HepG2 (cell line): ENCODE data around the gene FANCE. TPM values are rescaled to one million over a fixed set of nuclear protein-coding genes. Genes with fewer than 3 reads are reported as not detected.

ENCODE experiments used
- ATAC-seq: fragments of 200-7000 bp; cut with Tn5 transposase; 3 replicates; pipeline ENCODE4 v1.9.1; 2020; ENCODE audit warnings: mild to moderate bottlenecking, moderate library complexity
- BruUV-seq: library from RNA; stranded (reverse); fragments of 400-500 nt; replicated peaks from 2 replicates; lab custom pipeline; 2021; lab: Mats Ljungman, UMichigan
- CTCF ChIA-PET: fragments of 300-600 bp; formaldehyde crosslinking; extraction: SDS; loops from one replicate; lab custom pipeline; 2021; ENCODE audit warnings: low total read pairs, inconsistent platforms, low intra/inter-chr PET ratio; lab: Yijun Ruan, JAX
- POLR2A ChIA-PET: fragments of 350-600 bp; sonication (Branson Sonifier 250); formaldehyde crosslinking; loops from one replicate; lab custom pipeline; 2020; ENCODE audit warnings: antibody characterized with exemption, inconsistent platforms; lab: Yijun Ruan, JAX
- DNase-seq: peaks from one replicate; pipeline ENCODE4 v3.0.0-alpha.2; 2015; ENCODE audit warnings: low spot score
- FAIRE-seq: peaks from 3 replicates; lab custom pipeline; 2011; peaks lifted over from hg19 to GRCh38; lab: Jason Lieb, UNC
- H2AFZ ChIP-seq: one replicate; pipeline ENCODE4 v1.6.1; 2011; ENCODE audit warnings: low read length, inconsistent platforms
- H3K27ac ChIP-seq: fragments of 300-600 bp; 3 replicates; pipeline ENCODE4 v1.8.0; 2011; ENCODE audit warnings: mixed run types, mild to moderate bottlenecking, mixed read lengths, low read length, inconsistent platforms; ENCODE audit not compliant: insufficient read depth; ENCODE audit errors: extremely low read length
- H3K27me3 ChIP-seq, 2 experiments: fragments of 200-600 bp in 1 of 2; 2 replicates in 1 of 2; 3 replicates in 1 of 2; pipeline versions ENCODE4 v1.6.0 to v1.8.0; 2011; ENCODE audit warnings: low read length in 2 of 2, mild to moderate bottlenecking in 2 of 2, moderate library complexity in 2 of 2, inconsistent platforms in 1 of 2; ENCODE audit not compliant: insufficient read depth in 2 of 2, control insufficient read depth in 1 of 2
- H3K36me3 ChIP-seq, 2 experiments: fragments of 200-600 bp in 1 of 2; replicated peaks in 1 of 2; 2 replicates in 1 of 2; 3 replicates in 1 of 2; pipeline versions ENCODE4 v1.5.1 to v1.8.0; 2011; ENCODE audit warnings: low read length in 2 of 2, inconsistent platforms in 1 of 2; ENCODE audit not compliant: insufficient read depth in 2 of 2, control insufficient read depth in 1 of 2
- H3K4me1 ChIP-seq: 2 replicates; pipeline ENCODE4 v1.5.1; 2012; ENCODE audit warnings: low read length, inconsistent platforms; ENCODE audit not compliant: insufficient read depth
- H3K4me2 ChIP-seq: 2 replicates; pipeline ENCODE4 v1.6.0; 2011; ENCODE audit warnings: low read depth, low read length, inconsistent platforms
- H3K4me3 ChIP-seq, 3 experiments: fragments of 200-600 bp in 1 of 3; sonication (generic), shearing (Covaris generic) in 1 of 3; replicated peaks in 1 of 3; 2 replicates each; pipeline ENCODE4 v1.5.1; 2011 to 2016; ENCODE audit warnings: low read length in 3 of 3, inconsistent platforms in 2 of 3, low read depth in 2 of 3, mild to moderate bottlenecking in 2 of 3, control low read depth in 1 of 3, mixed read lengths in 1 of 3; ENCODE audit not compliant: insufficient read depth in 1 of 3
- H3K79me2 ChIP-seq: one replicate; pipeline ENCODE4 v1.6.1; 2011; ENCODE audit warnings: low read length, inconsistent platforms; ENCODE audit not compliant: insufficient read depth
- H3K9ac ChIP-seq: 2 replicates; pipeline ENCODE4 v1.6.0; 2011; ENCODE audit warnings: mild to moderate bottlenecking, low read depth, low read length, inconsistent platforms; ENCODE audit not compliant: insufficient read depth
- H3K9me3 ChIP-seq: 2 replicates; pipeline ENCODE4 v1.5.1; 2012; ENCODE audit warnings: mild to moderate bottlenecking, low read length
- H4K20me1 ChIP-seq: 2 replicates; pipeline ENCODE4 v1.6.0; 2011; ENCODE audit warnings: inconsistent platforms, mild to moderate bottlenecking, low read length, moderate library complexity; ENCODE audit not compliant: insufficient read depth
- FIP1L1 ChIP-seq: fragments of 200-400 bp; formaldehyde crosslinking; IDR thresholded peaks from 2 replicates; pipeline ENCODE4 v1.6.1; 2018; ENCODE audit warnings: low read depth, mild to moderate bottlenecking, low read length, moderate library complexity, borderline replicate concordance; ENCODE audit not compliant: insufficient read depth
- ZNF562 ChIP-seq: sonication (generic); formaldehyde crosslinking; IDR thresholded peaks from 2 replicates; pipeline ENCODE4 v1.8.0; 2022; ENCODE audit warnings: missing genetic modification reagents, borderline replicate concordance
- WGBS: methylation state at CpG from one replicate; pipeline ENCODE4 v1.1.6; 2017; ENCODE audit warnings: low lambda C conversion rate; 5-methylcytosine and 5-hydroxymethylcytosine counted together
- in situ Hi-C: cut with HindIII; loops from 2 replicates; pipeline ENCODE4 v1.10.0; 2017; ENCODE audit warnings: low pct_unique_long_range_greater_than_20kb; ENCODE audit not compliant: extremely low pct_ligation_motif_present
- intact Hi-C: fragments of 100-400 bp; cut with micrococcal nuclease; formaldehyde crosslinking; loops from one replicate; pipeline ENCODE4 v1.10.0; 2022; ENCODE audit not compliant: unreplicated experiment
- polyA plus RNA-seq, 8 experiments: library from polyadenylated mRNA; depleted of rRNA in 3 of 8; stranded (reverse) in 7 of 8; unstranded in 1 of 8; fragments of >200 nt; fragmentation: Illumina TruSeq in 4 of 8; extraction: Trizol in 4 of 8; gene quantifications; 2 replicates each; pipeline versions ENCODE4 v1.2.1 to v1.2.3, GENCODE V29; 2011 to 2016; ENCODE audit warnings: low read depth in 4 of 8, missing spikeins in 1 of 8, mixed read lengths in 1 of 8; ENCODE audit not compliant: insufficient read depth in 1 of 8
- total RNA-seq, 5 experiments: library from RNA; depleted of rRNA; stranded (reverse); fragments of >200 nt; fragmentation: Illumina TruSeq; extraction: Trizol; gene quantifications; 2 replicates each; pipeline ENCODE4 v1.2.3, GENCODE V29; 2016; ENCODE audit warnings: low read depth in 1 of 5
- TF ChIP-seq, protein P1 (sequence below): sonication (generic); formaldehyde crosslinking; IDR thresholded peaks from 2 replicates; pipeline ENCODE4 v1.8.0; 2022; ENCODE audit warnings: missing genetic modification reagents, low read depth, mild to moderate bottlenecking, borderline replicate concordance
- TF ChIP-seq, protein P2 (sequence below): sonication (generic); formaldehyde crosslinking; IDR thresholded peaks from 2 replicates; pipeline ENCODE4 v1.4.0; 2020; ENCODE audit warnings: missing genetic modification reagents
- TF ChIP-seq, protein P3 (sequence below): sonication (generic); formaldehyde crosslinking; IDR thresholded peaks from 2 replicates; pipeline ENCODE4 v1.8.0; 2022; ENCODE audit warnings: mild to moderate bottlenecking, missing genetic modification reagents, borderline replicate concordance
- TF ChIP-seq, protein P4 (sequence below): sonication (generic); formaldehyde crosslinking; conservative IDR thresholded peaks from 2 replicates; pipeline ENCODE4 v1.8.0; 2022; ENCODE audit warnings: missing genetic modification reagents
- TF ChIP-seq, protein P5 (sequence below): sonication (generic); formaldehyde crosslinking; IDR thresholded peaks from 2 replicates; pipeline ENCODE4 v1.5.0; 2020; ENCODE audit warnings: missing genetic modification reagents, mild to moderate bottlenecking, borderline replicate concordance
- TF ChIP-seq, protein P6 (sequence below): sonication (generic); formaldehyde crosslinking; IDR thresholded peaks from 2 replicates; pipeline ENCODE4 v1.4.0; 2020; ENCODE audit warnings: missing genetic modification reagents, borderline replicate concordance

Gene FANCE
- total and polyA plus RNA-seq, 2 of the 13 experiments (the other 11 are each of a cell fraction or from before 2014, with no cell fraction given), result 7.1 to 11.2 TPM

DNA sequence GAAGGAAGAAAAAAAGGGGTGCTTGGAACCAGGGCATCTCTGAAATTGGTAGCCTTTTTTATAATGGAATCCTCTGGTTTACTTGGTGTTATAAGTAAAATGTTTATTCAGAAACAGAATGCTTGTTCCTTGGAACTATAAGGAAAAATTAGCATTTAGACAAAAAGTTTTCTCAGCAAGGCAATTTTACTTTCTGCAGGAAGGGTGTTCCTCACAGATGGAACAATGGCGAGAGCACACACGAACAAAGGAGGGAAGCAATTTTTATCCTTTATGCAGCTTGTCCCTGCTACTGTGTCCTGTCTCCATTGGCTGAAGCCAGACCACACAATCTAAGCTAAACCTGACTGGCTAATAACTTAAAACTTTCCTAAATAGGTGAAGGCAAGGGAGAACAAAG, 22.7 kb upstream of the FANCE start:
- DNase-seq (no peak), FAIRE-seq (no peak), ATAC-seq (no peak)
- POLR2A ChIA-PET, result interaction anchor here (1.0 to 1.5 kb wide), 2 partner anchors 9 to 58 kb away, joined by 3 to 5 read pairs; no protein-coding TSS in a partner anchor
- peaks cover 0 to 3% of the 10 kb centered on the region in 2 experiments; a peak in 1 of 5 replicates for H3K36me3 ChIP-seq
- intact Hi-C loops (no loop called here), in situ Hi-C loops (no loop called here)
- BruUV-seq, result no TSS peak
- peaks cover 9% of the 10 kb centered on the region for H3K9me3 ChIP-seq
- WGBS, result 97% methylated on average over 2 of the region's 2 CpGs
- CTCF ChIA-PET, result no interaction called here
- H3K4me1 ChIP-seq, result peaks cover 35% of the 10 kb centered on the region
- no peak overlapping the region for H3K27ac ChIP-seq
- no peak overlapping the region for H2AFZ ChIP-seq
- H3K27me3 ChIP-seq, result 0 out of 5 replicates have a peak, but pooled peaks cover 0 to 3% of the 10 kb centered on the region in 2 experiments
- H4K20me1 ChIP-seq, result no peaks in the 10 kb centered on the region
- H3K79me2 ChIP-seq, result no peaks in the 10 kb centered on the region
- H3K9ac ChIP-seq, result no peak overlapping the region
- TF ChIP-seq, protein P1, sequence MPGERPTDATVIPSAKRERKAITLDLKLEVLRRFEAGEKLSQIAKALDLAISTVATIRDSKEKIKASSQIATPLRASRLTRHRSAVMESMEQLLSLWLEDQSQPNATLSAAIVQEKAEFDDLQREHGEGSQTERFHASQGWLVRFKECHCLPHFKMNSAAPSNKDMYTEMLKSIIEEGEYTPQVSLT (CRISPR knock-in tag), result no peak
- TF ChIP-seq ZNF562, result peak; percentile 83; the same call in 1 of the 2 replicates
- TF ChIP-seq, protein P2, sequence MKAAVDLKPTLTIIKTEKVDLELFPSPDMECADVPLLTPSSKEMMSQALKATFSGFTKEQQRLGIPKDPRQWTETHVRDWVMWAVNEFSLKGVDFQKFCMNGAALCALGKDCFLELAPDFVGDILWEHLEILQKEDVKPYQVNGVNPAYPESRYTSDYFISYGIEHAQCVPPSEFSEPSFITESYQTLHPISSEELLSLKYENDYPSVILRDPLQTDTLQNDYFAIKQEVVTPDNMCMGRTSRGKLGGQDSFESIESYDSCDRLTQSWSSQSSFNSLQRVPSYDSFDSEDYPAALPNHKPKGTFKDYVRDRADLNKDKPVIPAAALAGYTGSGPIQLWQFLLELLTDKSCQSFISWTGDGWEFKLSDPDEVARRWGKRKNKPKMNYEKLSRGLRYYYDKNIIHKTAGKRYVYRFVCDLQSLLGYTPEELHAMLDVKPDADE (CRISPR knock-in tag), result no peak
- TF ChIP-seq, protein P3, sequence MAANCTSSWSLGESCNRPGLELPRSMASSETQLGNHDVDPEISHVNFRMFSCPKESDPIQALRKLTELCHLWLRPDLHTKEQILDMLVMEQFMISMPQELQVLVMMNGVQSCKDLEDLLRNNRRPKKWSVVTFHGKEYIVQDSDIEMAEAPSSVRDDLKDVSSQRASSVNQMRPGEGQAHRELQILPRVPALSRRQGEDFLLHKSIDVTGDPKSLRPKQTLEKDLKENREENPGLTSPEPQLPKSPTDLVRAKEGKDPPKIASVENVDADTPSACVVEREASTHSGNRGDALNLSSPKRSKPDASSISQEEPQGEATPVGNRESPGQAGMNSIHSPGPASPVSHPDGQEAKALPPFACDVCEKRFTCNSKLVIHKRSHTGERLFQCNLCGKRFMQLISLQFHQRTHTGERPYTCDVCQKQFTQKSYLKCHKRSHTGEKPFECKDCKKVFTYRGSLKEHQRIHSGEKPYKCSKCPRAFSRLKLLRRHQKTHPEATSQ, result no peak
- peak overlapping the region; percentile 58; the same call in 1 of the 2 replicates for H3K4me2 ChIP-seq
- no peak overlapping the region for H3K4me3 ChIP-seq

DNA sequence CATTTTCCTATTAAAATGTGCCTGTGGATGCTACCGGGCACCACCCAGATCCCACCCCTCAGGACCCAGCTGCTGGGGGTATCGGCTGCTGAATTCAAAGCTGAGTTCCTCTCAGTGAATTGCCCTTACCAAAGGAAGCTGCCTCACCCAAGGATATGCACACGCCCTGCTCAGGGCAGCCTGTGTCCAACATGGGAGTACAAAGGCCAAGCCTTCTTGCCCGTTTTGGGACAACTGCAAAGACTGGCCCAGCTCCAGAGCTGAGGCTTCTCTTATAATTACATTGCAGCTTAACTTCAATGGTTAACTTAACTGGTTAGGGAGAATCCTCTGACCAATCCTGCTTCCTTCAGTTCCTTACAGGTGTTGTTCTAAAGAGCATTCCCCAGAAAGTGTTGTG, 19.8 kb upstream of the FANCE start:
- 20% methylated on average over 4 of the region's 4 CpGs for WGBS
- H3K4me3 ChIP-seq, result no peak overlapping the region
- in situ Hi-C loops, result no loop called here
- POLR2A ChIA-PET, result no interaction called here
- no peak overlapping the region for H3K4me2 ChIP-seq
- peaks cover 2 to 16% of the 10 kb centered on the region in 2 experiments; a peak in 2 of 5 replicates for H3K27me3 ChIP-seq
- H3K36me3 ChIP-seq, result no peaks in the 10 kb centered on the region
- H2AFZ ChIP-seq, result no peak overlapping the region
- DNase-seq (no peak), FAIRE-seq (no peak), ATAC-seq (no peak)
- H3K79me2 ChIP-seq, result no peaks in the 10 kb centered on the region
- H3K4me1 ChIP-seq, result peaks cover 63% of the 10 kb centered on the region
- BruUV-seq, result no TSS peak
- H3K9ac ChIP-seq, result no peak overlapping the region
- H4K20me1 ChIP-seq, result no peaks in the 10 kb centered on the region
- H3K9me3 ChIP-seq, result peaks cover 9% of the 10 kb centered on the region
- no peak overlapping the region for H3K27ac ChIP-seq
- CTCF ChIA-PET, result no interaction called here
- intact Hi-C loops, result no loop called here
- TF ChIP-seq, protein P4, sequence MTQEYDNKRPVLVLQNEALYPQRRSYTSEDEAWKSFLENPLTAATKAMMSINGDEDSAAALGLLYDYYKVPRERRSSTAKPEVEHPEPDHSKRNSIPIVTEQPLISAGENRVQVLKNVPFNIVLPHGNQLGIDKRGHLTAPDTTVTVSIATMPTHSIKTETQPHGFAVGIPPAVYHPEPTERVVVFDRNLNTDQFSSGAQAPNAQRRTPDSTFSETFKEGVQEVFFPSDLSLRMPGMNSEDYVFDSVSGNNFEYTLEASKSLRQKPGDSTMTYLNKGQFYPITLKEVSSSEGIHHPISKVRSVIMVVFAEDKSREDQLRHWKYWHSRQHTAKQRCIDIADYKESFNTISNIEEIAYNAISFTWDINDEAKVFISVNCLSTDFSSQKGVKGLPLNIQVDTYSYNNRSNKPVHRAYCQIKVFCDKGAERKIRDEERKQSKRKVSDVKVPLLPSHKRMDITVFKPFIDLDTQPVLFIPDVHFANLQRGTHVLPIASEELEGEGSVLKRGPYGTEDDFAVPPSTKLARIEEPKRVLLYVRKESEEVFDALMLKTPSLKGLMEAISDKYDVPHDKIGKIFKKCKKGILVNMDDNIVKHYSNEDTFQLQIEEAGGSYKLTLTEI (CRISPR knock-in tag), result no peak
- TF ChIP-seq, protein P5, sequence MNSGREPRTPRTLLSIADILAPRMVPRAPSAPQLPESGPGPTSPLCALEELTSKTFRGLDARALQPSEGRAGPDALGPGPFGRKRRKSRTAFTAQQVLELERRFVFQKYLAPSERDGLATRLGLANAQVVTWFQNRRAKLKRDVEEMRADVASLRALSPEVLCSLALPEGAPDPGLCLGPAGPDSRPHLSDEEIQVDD (CRISPR knock-in tag), result no peak
- no peak for TF ChIP-seq FIP1L1
- TF ChIP-seq, protein P6, sequence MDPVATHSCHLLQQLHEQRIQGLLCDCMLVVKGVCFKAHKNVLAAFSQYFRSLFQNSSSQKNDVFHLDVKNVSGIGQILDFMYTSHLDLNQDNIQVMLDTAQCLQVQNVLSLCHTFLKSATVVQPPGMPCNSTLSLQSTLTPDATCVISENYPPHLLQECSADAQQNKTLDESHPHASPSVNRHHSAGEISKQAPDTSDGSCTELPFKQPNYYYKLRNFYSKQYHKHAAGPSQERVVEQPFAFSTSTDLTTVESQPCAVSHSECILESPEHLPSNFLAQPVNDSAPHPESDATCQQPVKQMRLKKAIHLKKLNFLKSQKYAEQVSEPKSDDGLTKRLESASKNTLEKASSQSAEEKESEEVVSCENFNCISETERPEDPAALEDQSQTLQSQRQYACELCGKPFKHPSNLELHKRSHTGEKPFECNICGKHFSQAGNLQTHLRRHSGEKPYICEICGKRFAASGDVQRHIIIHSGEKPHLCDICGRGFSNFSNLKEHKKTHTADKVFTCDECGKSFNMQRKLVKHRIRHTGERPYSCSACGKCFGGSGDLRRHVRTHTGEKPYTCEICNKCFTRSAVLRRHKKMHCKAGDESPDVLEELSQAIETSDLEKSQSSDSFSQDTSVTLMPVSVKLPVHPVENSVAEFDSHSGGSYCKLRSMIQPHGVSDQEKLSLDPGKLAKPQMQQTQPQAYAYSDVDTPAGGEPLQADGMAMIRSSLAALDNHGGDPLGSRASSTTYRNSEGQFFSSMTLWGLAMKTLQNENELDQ (CRISPR knock-in tag), result no peak
